ENCODE measurements around the gene CD82.
"Not testable (repeated sequence)": the region's sequence is repeated elsewhere in the genome, so short reads cannot be mapped to it uniquely, and the experiment has no call there.

CD82 gene

GRCh38 chr11:44643217-44643616, 77.8 kb downstream of the CD82 start:
- no peak for DNase-seq

GRCh38 chr11:44645827-44646226, 80.4 kb downstream of the CD82 start:
- DNase-seq, result peak; percentile 51

- DNase-seq, result peak; percentile 43
Observed at GRCh38 chr11:44647255-44647955, 81.9 kb downstream of the CD82 start.

- DNase-seq, result no peak
Observed at GRCh38 chr11:44648109-44648508, 82.6 kb downstream of the CD82 start.

GRCh38 chr11:44651535-44652155, 86.2 kb downstream of the CD82 start:
- peak; percentile 25 for DNase-seq

GRCh38 chr11:44652901-44653644, 87.6 kb downstream of the CD82 start:
- no peak for DNase-seq

- DNase-seq, result no peak
Observed at GRCh38 chr11:44654057-44654456, 88.6 kb downstream of the CD82 start.

GRCh38 chr11:44654596-44654995, 89.1 kb downstream of the CD82 start:
- DNase-seq, result no peak

GRCh38 chr11:44657836-44658505, 92.5 kb downstream of the CD82 start:
- DNase-seq, result no peak

- peak; percentile 52 for DNase-seq
Observed at GRCh38 chr11:44658506-44658850, 93.0 kb downstream of the CD82 start.

GRCh38 chr11:44659641-44660040, 94.2 kb downstream of the CD82 start:
- DNase-seq, result peak; percentile 19

GRCh38 chr11:44660535-44660934, 95.1 kb downstream of the CD82 start:
- DNase-seq, result not testable (repeated sequence)

- no peak for DNase-seq
Observed at GRCh38 chr11:44661311-44661717, 95.9 kb downstream of the CD82 start.
